Lower lobe of right lung (tissue), 2 donors: ENCODE measurements around the gene TAGLN3. TPM values are rescaled to one million over a fixed set of nuclear protein-coding genes. Genes with fewer than 3 reads are reported as not detected.

Experiments
- ATAC-seq, 2 donors: fragments of 200-7000 bp; cut with Tn5 transposase; one replicate each; pipeline ENCODE4 v1.9.1; 2020 to 2022; ENCODE audit warnings: mild to moderate bottlenecking in 2 of 2, moderate library complexity in 2 of 2
- DNase-seq: peaks from one replicate; pipeline ENCODE4 v3.0.0-alpha.2; 2020
- H3K27ac ChIP-seq: fragments of 200-600 bp; one replicate; pipeline ENCODE4 v1.8.0; 2022
- H3K27me3 ChIP-seq: fragments of 200-600 bp; one replicate; pipeline ENCODE4 v1.8.0; 2022; ENCODE audit warnings: low read depth
- H3K36me3 ChIP-seq: fragments of 200-600 bp; one replicate; pipeline ENCODE4 v1.8.0; 2022; ENCODE audit warnings: mild to moderate bottlenecking
- H3K4me1 ChIP-seq: fragments of 200-600 bp; one replicate; pipeline ENCODE4 v1.8.0; 2022
- H3K4me3 ChIP-seq: fragments of 200-600 bp; one replicate; pipeline ENCODE4 v1.8.0; 2022; ENCODE audit warnings: mild to moderate bottlenecking
- H3K9me3 ChIP-seq: fragments of 200-600 bp; one replicate; pipeline ENCODE4 v1.8.0; 2022
- intact Hi-C: fragments of 100-400 bp; cut with DNase I; formaldehyde crosslinking; loops from one replicate; pipeline ENCODE4 v1.11.0; 2022
- long read RNA-seq: library from polyadenylated mRNA; unstranded; transcript quantifications from one replicate; pipeline ENCODE4 v2.0.0, GENCODE V29; 2021
- total RNA-seq: library from RNA; stranded (reverse); fragmentation: NEBNext Ultra II Directional; extraction: Animal tissue kit (Norgen Biotek cat#: 25700); gene quantifications from one replicate; pipeline ENCODE4 v1.2.1, GENCODE V29; 2021
- TF ChIP-seq, protein P1 (sequence below): fragments of 200-600 bp; IDR thresholded peaks from one replicate; pipeline ENCODE4 v1.8.0; 2022; ENCODE audit warnings: antibody characterized with exemption, mild to moderate bottlenecking
- donor health status: DM: no; HTN: yes; CAD: no; lungs with severe emphysema.

The TAGLN3 gene
- 0.44 TPM for total RNA-seq
- long read RNA-seq = 0 reads

DNA sequence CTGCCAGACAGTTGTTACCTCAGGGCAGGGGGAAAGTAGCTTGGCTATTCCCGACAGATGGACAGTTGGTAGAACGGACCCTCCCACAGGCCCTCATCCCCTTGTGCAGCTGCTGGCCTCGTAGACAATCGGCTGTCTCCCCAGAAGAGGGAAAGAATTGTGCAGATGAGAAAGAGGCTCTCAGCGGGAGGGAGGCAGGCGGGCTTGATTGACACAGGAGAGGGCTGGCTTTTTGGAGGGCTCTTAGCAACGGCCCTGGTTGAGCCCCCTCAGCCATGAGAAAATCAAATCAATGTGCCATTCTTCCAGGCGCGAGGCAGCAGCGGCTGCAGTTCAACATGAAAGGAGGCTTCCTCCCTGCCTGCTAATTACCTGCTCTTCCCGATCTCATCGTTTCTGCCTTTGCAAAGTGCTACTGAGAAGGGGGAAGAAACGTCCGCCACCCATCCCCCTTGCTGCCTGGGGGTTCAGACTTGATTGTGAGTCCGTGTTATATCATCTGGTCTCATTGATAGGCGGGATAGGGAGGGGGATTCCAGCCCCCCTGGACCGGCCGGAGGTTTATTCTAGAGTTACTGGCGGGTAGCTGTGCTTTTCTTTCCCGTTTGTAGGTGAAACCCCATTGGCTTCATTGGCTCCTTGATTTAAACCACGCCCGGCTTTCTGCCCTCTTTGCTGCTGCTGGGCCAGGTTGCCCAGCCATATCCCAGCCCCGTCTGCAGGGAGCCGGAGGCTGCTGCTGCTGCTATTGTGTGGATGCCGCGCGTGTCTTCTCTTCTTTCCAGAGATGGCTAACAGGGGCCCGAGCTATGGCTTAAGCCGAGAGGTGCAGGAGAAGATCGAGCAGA, at the start of gene TAGLN3:
TSS of gene TAGLN3 (plus strand) at position 287 of the 848 bp plus-strand sequence. CDS start at position 788, 501 bp downstream.
- DNase-seq (no peak), ATAC-seq (peak; percentile 79 to 86)
- intact Hi-C loops = no loop called here
- H3K27me3 ChIP-seq = no peaks in the 10 kb centered on the region
- H3K27ac ChIP-seq = no peak within 1 kb of the TSS
- peak within 1 kb of the TSS; percentile 47 for H3K4me3 ChIP-seq
- no peaks in the 10 kb centered on the region for H3K36me3 ChIP-seq
- TF ChIP-seq, protein P1, sequence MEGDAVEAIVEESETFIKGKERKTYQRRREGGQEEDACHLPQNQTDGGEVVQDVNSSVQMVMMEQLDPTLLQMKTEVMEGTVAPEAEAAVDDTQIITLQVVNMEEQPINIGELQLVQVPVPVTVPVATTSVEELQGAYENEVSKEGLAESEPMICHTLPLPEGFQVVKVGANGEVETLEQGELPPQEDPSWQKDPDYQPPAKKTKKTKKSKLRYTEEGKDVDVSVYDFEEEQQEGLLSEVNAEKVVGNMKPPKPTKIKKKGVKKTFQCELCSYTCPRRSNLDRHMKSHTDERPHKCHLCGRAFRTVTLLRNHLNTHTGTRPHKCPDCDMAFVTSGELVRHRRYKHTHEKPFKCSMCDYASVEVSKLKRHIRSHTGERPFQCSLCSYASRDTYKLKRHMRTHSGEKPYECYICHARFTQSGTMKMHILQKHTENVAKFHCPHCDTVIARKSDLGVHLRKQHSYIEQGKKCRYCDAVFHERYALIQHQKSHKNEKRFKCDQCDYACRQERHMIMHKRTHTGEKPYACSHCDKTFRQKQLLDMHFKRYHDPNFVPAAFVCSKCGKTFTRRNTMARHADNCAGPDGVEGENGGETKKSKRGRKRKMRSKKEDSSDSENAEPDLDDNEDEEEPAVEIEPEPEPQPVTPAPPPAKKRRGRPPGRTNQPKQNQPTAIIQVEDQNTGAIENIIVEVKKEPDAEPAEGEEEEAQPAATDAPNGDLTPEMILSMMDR = no peak
- H3K9me3 ChIP-seq = no peaks in the 10 kb centered on the region
- H3K4me1 ChIP-seq = peaks cover 11% of the 10 kb centered on the region

DNA sequence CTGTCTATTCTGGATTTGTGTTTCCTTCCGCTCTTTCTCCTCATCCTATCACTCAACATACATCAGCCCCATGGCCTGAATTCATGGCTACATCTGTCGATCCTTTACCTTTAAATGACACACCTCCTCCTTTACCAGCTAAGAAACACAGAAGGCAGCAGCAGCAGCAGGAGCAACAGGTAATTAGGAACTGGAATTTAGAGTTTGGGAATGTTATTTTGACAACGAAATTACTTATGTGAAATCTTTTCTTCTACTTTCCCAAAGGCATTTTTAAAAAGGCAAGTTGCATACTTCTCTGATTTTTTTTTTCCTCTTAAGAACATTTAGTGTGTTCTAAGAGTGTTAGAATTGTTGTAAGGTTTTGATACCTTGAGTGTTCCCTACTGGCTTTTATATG, 49.0 kb upstream of the TAGLN3 start:
- Histone ChIP-seq H3K4me1 (peaks cover 6% of the 10 kb centered on the region), H3K36me3 (peaks cover 27% of the 10 kb centered on the region), H3K9me3 (no peaks in the 10 kb centered on the region), H3K4me3 (no peak overlapping the region), H3K27ac (no peak overlapping the region), H3K27me3 (no peaks in the 10 kb centered on the region)
- intact Hi-C loops = no loop called here
- ATAC-seq (no peak), DNase-seq (no peak)
- TF ChIP-seq, protein P1 = no peak

DNA sequence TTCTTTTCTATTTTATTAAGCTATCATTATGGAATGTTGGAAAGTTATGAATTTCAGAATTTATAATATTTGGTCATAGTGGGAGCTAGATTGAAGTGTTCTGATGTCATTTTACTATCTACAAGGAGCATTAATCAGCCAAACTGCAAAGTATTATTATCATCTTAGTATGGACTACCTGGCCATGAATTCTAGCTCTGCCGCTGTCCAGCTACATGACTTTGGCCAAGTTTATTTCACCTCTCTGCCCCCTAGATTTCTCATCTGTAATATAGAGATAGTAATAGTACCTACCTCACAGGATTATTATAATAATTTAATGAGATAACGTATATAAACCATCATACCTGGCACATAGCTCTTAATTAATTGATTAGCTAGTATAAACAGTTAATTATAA, 47.7 kb upstream of the TAGLN3 start:
- no peaks in the 10 kb centered on the region for H3K9me3 ChIP-seq
- no peak overlapping the region for H3K4me3 ChIP-seq
- intact Hi-C loops = no loop called here
- no peak overlapping the region for H3K27ac ChIP-seq
- no peaks in the 10 kb centered on the region for H3K27me3 ChIP-seq
- H3K36me3 ChIP-seq = peaks cover 20% of the 10 kb centered on the region
- no peak for ATAC-seq
- DNase-seq = no peak
- TF ChIP-seq, protein P1 = no peak
- H3K4me1 ChIP-seq = peaks cover 6% of the 10 kb centered on the region

DNA sequence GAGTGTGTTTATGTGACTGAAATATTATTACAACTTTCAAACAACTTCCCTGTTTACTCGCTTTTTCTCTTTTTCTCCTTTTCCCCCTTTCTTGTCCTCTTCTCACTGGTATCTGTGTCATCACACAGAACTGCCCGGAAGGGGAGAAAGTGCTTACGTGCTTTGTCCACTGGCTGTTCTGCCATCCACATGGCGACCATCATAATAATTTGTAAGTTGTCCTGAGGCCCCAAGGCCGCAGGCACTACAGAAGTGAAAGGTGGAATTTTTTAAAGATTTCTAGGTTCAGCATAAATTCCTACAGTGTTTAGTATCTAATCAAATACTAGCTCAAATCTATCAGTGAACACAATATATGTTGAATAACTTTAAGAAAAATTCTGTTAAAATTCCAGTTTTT, 46.6 kb upstream of the TAGLN3 start:
- H3K9me3 ChIP-seq = no peaks in the 10 kb centered on the region
- ATAC-seq = no peak
- no peak for DNase-seq
- no peak overlapping the region for H3K27ac ChIP-seq
- intact Hi-C loops = no loop called here
- TF ChIP-seq, protein P1 = no peak
- peaks cover 6% of the 10 kb centered on the region for H3K4me1 ChIP-seq
- peaks cover 20% of the 10 kb centered on the region for H3K36me3 ChIP-seq
- H3K27me3 ChIP-seq = no peaks in the 10 kb centered on the region
- no peak overlapping the region for H3K4me3 ChIP-seq

DNA sequence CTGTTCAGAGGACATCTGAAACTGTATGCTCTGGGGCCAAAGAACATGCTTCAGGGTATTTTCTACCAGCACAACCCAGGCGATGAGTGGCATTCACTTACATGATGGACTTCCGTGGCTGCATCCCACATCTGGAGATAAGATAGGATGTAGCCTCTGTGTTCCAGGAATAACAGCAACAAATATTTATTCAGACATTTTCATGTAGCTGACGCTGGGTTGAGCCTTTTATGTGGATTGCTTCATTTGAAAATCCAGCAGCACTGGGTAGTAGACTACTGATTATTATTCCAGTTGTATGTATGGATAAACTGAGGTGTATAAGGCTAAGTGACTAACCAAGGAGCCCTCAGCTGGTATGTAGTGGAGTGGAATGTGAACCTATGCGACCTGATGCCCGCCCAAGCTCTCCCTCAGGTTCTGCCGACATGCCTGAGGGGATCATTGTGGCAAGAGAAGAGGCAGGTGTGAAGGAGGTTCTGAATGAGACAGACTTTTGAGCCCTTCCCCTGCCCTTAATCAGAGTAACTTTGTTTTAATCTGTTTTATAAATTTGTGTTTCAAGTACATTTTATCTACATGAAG, 45.8 kb upstream of the TAGLN3 start:
- TF ChIP-seq, protein P1 = no peak
- ATAC-seq (no peak), DNase-seq (no peak)
- no peaks in the 10 kb centered on the region for H3K27me3 ChIP-seq
- intact Hi-C loops = no loop called here
- no peaks in the 10 kb centered on the region for H3K9me3 ChIP-seq
- H3K36me3 ChIP-seq = peaks cover 20% of the 10 kb centered on the region
- H3K27ac ChIP-seq = no peak overlapping the region
- H3K4me3 ChIP-seq = no peak overlapping the region
- H3K4me1 ChIP-seq = peaks cover 6% of the 10 kb centered on the region
